Measurements from ENCODE around the gene TCERG1. TPM values are rescaled to one million over a fixed set of nuclear protein-coding genes. Genes with fewer than 3 reads are reported as not detected.

TCERG1 gene
- 100 to 1,000 TPM; 125 to 129 TPM for total RNA-seq

DNA sequence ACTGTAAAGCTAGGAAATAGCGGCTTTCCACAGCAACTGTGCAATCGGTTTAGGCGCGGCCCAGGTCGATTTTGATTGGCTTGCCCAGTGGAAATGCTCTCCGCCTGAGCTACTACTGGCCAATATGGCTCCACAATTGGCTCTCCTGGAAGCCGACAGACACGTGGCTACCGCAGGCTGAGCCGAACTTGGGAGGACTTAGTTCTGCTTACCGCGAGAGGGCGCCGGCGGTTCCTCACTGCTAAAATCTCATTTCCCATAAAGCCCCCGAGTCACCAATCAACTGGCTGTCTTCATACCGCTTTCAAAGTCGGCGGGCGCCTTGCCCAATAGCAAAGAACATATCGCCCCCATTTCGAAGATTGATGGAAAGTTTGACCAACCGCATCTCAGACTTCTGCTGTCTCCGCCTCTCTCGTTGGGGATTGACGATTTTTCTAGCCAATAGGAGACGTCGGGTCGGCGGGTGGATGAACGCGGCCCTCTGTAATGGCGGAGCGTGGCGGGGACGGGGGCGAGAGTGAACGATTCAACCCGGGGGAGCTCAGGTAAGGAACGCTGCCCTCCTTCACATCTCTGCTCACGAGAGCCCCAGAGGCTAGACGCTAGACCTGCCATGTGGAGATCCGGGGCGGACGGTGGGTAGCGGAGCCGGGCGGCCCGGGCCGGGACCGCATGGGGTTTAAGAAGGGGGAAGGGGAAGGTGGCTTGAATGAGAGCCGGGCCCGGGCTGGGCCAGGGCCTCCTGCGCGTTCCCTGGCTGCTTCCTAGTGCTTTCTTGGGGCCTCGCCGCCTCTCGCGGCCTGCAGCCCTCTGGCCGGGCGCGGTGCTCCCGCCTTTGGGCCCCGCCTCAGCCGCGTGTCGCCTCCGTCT is at the start of gene TCERG1:
Gene TCERG1, plus strand, starts transcription at position 473 of the 873 bp plus-strand sequence. Its CDS starts 17 bp downstream, at position 490.
- DNase-seq (ENCODE audit: low spot score in 2 of 2): peak; percentile 95 to 99
- peaks cover 16 to 23% of the 10 kb centered on the region in 2 donors for H3K36me3 Mint-ChIP-seq
- peak within 1 kb of the TSS; percentile 100 for H3K27ac Mint-ChIP-seq
- peak; percentile 90 to 95 for ATAC-seq
- no peaks in the 10 kb centered on the region for H3K9me3 Mint-ChIP-seq

- DNase-seq (ENCODE audit: low spot score in 2 of 2) (no peak), ATAC-seq (no peak)
- Mint-ChIP-seq H3K27ac (no peak overlapping the region), H3K36me3 (no peaks in the 10 kb centered on the region), H3K9me3 (no peaks in the 10 kb centered on the region)
Measured at GRCh38 chr5:146398826-146399225, 48.3 kb upstream of the TCERG1 start.

GRCh38 chr5:146399481-146399880 is 47.7 kb upstream of the TCERG1 start:
- ATAC-seq (no peak), DNase-seq (ENCODE audit: low spot score in 2 of 2) (no peak)
- no peaks in the 10 kb centered on the region for H3K9me3 Mint-ChIP-seq
- H3K27ac Mint-ChIP-seq: no peak overlapping the region
- H3K36me3 Mint-ChIP-seq: no peaks in the 10 kb centered on the region

GRCh38 chr5:146400201-146400600 is 46.9 kb upstream of the TCERG1 start:
- H3K27ac Mint-ChIP-seq: no peak overlapping the region
- no peaks in the 10 kb centered on the region for H3K36me3 Mint-ChIP-seq
- DNase-seq (ENCODE audit: low spot score in 2 of 2) (no peak), ATAC-seq (no peak)
- H3K9me3 Mint-ChIP-seq: no peaks in the 10 kb centered on the region

GRCh38 chr5:146401021-146401420 is 46.1 kb upstream of the TCERG1 start:
- no peak overlapping the region for H3K27ac Mint-ChIP-seq
- ATAC-seq: no peak
- H3K36me3 Mint-ChIP-seq: no peaks in the 10 kb centered on the region
- no peaks in the 10 kb centered on the region for H3K9me3 Mint-ChIP-seq
- DNase-seq (ENCODE audit: low spot score in 2 of 2): no peak

DNA sequence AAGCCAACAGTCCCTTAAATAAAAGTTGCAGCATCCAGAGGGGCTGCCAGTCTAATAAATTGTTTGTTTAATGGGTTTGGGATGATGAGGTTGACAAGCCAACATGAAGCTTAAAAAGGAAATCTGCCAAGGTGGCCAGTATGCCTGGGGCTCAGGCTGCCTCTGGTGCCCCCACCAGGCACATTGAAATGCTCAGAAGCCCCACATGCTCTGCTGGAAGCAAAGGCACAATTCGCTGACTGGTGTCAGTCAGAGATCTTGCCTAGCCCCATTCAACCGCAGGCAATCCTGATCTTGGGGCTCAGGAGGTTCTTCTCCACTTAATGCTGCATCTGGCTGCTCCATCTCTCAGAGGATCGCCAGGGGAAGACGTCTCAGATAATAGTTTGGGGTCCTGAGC is 44.2 kb upstream of the TCERG1 start:
- ATAC-seq: no peak
- no peaks in the 10 kb centered on the region for H3K9me3 Mint-ChIP-seq
- no peak for DNase-seq (ENCODE audit: low spot score in 2 of 2)

DNA sequence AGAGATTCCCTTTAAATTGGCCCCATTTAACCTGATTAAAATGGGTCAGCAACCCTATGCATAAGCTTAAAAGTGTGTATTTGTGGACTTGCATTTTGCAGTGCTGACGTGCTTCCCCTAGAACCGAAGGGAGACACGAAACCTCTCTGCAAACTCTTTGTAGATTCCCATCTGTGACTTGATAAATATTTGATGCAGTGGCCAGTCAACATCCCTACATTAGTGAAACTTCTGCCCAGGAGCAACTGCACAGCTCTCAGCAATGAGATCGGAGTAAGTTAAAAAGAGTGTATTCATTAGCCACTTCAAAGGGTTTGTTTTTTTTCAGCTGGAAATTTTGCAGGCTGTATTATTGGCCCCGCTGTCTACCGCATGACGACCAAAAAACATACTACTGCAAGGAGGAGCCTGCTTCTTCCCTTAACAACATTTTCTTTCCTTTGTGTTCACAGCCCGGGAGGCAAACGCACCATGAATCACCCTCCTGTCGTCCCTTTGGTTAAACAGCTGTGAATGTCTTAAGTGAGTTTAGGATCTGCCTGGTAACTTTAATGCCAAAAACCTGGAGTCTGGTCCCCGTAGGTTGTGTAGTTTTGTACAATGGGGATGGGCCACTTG is 38.0 kb upstream of the TCERG1 start:
- no peak overlapping the region for H3K27ac Mint-ChIP-seq
- no peaks in the 10 kb centered on the region for H3K9me3 Mint-ChIP-seq
- no peaks in the 10 kb centered on the region for H3K36me3 Mint-ChIP-seq
- no peak for ATAC-seq
- DNase-seq (ENCODE audit: low spot score in 2 of 2): no peak

More for the DNA sequence above, 44.2 kb upstream of the TCERG1 start:
- Mint-ChIP-seq H3K36me3 (no peaks in the 10 kb centered on the region), H3K27ac (no peak overlapping the region)

DNA sequence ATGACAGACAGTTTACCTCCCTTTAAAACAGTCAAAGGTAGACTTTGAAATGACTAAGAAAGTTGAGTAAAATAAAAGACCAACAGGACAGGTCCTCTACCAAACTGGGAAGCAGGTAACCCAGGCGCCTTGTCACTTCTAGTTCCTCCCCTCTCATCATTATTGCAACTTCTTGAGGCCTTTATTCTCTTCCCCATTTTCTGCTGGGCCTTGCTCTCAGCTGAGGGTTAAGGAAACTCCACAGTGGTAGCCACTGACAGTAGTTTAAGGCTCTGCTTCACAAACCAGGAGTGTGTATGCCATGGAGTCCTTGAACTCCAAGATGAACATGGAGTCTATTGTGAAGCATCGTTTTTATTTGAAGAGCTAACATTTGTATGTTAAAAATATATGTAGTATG is 36.9 kb upstream of the TCERG1 start:
- DNase-seq (ENCODE audit: low spot score in 2 of 2) (no peak), ATAC-seq (no peak)
- H3K9me3 Mint-ChIP-seq: no peaks in the 10 kb centered on the region
- no peak overlapping the region for H3K27ac Mint-ChIP-seq
- no peaks in the 10 kb centered on the region for H3K36me3 Mint-ChIP-seq

DNA sequence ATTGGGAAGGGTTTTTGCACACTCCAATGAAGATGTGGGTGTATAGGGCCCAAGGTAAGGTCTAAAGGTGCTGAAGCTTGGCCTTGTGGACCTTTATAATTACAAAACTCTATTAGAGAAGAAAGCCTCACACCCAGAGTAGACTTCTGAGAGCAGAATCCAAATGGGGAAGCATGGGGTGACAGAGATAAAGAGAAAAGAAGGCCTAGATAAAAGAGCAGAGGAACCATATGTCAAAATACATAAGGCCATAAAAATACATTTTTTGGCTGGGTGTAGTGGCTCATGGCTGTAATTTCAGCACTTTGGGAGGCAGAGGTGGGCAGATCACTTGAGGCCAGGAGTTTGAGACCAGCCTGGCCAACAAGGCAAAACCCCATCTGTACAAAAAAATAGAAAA is 27.4 kb upstream of the TCERG1 start:
- DNase-seq (ENCODE audit: low spot score in 2 of 2) (no peak), ATAC-seq (no peak)
- no peaks in the 10 kb centered on the region for H3K36me3 Mint-ChIP-seq
- no peaks in the 10 kb centered on the region for H3K9me3 Mint-ChIP-seq
- H3K27ac Mint-ChIP-seq: no peak overlapping the region

- Mint-ChIP-seq H3K9me3 (no peaks in the 10 kb centered on the region), H3K36me3 (no peaks in the 10 kb centered on the region), H3K27ac (no peak overlapping the region)
- no peak for DNase-seq (ENCODE audit: low spot score in 2 of 2)
- ATAC-seq: no peak
Measured at GRCh38 chr5:146425023-146425422, 22.1 kb upstream of the TCERG1 start.

GRCh38 chr5:146426305-146426704 is 20.8 kb upstream of the TCERG1 start:
- H3K9me3 Mint-ChIP-seq: no peaks in the 10 kb centered on the region
- DNase-seq (ENCODE audit: low spot score in 2 of 2): no peak
- no peak overlapping the region for H3K27ac Mint-ChIP-seq
- no peaks in the 10 kb centered on the region for H3K36me3 Mint-ChIP-seq
- ATAC-seq: no peak

- Mint-ChIP-seq H3K27ac (no peak overlapping the region), H3K36me3 (no peaks in the 10 kb centered on the region), H3K9me3 (no peaks in the 10 kb centered on the region)
- DNase-seq (ENCODE audit: low spot score in 2 of 2) (no peak), ATAC-seq (peak; percentile 45 to 60)
Measured at GRCh38 chr5:146426853-146427618, 20.1 kb upstream of the TCERG1 start.

DNA sequence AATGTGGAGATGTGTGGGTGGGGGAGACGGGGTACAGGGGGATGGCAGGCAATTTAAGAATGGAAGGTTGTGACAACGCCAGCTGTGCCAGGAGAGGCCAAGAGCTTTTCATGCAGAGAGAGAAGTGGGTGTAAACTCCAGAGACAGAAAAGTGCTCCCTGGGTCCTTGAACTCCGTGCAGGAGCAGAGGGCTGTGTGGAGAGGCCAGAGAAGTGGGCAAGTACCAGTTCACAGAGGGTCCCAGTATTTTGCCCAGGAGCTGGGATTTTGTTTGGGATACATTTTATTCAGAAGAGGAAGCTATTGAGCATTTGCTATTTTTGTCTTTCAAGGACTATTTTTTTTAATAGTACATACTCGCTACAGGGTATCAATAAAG is 19.5 kb upstream of the TCERG1 start:
- no peak for ATAC-seq
- H3K27ac Mint-ChIP-seq: no peak overlapping the region
- no peaks in the 10 kb centered on the region for H3K36me3 Mint-ChIP-seq
- DNase-seq (ENCODE audit: low spot score in 2 of 2): no peak
- no peaks in the 10 kb centered on the region for H3K9me3 Mint-ChIP-seq

DNA sequence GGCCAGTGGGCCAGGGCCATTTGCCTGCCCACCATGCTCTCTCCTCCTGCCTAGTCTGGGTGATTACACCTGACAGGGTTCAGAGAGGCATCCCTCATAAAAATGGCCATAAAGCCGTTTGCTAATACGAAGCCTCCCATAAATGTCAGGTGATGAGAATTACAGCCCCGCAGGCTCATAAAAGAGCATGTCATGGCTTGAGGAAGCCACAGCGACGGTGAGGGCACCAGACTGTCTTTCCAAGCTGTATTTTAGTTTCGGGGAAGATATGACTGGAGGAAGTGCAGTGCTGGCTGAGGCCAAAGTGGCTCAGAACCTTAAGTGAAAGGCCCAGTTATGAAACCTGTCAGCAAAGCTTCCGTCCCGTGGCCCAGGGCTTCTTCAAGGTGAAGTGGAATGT is 18.5 kb upstream of the TCERG1 start:
- Mint-ChIP-seq H3K27ac (no peak overlapping the region), H3K36me3 (no peaks in the 10 kb centered on the region), H3K9me3 (no peaks in the 10 kb centered on the region)
- ATAC-seq (no peak), DNase-seq (ENCODE audit: low spot score in 2 of 2) (no peak)

DNA sequence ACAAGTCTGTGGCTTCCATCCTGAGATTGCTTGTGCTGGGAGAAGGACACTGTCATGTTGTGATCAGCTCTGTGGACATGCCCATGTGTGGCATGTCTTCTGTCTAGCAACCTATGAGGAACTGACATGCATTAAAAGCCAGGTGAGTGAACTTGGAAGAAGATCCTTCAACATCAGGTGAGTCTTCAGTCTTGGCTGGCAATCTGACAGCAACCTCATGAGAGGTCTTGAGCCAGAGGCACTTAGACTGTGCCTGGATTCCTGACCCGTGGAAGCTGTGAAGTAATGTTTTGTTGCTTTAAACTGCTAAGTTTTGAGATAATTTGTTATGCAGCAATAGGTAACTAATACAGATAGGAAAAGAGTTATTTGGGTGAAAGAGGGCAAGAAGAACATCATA is 6.8 kb upstream of the TCERG1 start:
- no peak for ATAC-seq
- H3K9me3 Mint-ChIP-seq: no peaks in the 10 kb centered on the region
- H3K36me3 Mint-ChIP-seq: no peaks in the 10 kb centered on the region
- no peak overlapping the region for H3K27ac Mint-ChIP-seq
- DNase-seq (ENCODE audit: low spot score in 2 of 2): no peak

DNA sequence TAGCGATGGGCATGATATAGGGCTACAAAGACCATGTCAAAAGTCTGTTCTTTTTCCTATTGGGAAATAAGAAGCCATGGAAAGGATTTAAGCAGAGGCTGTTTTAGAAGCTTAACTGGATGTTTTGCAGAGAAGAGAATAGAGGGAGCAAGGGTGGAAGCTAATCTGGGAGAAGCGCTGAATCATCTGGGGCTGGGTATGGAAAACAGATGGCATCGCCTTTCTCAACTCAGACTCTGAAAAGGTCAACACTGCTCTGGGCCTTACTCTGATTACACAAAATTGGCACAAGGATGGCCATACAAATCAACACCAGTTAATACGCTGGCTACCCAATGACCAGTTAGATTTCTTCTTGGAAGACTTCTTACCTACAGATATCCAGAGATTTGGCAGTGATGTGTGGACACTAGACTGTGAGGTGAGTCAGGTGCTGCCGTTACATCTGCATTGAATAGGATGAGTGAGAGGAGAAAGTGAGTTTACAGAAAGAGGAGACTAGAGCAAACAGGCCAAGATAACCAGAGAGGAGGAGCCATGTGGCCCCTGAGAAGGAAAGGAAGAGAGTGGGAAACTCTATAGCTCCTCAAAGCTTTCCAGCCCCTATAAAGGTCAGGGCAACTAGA is 6.2 kb upstream of the TCERG1 start:
- DNase-seq (ENCODE audit: low spot score in 2 of 2): no peak
- Mint-ChIP-seq H3K27ac (no peak overlapping the region), H3K9me3 (no peaks in the 10 kb centered on the region), H3K36me3 (no peaks in the 10 kb centered on the region)
- ATAC-seq: no peak

DNA sequence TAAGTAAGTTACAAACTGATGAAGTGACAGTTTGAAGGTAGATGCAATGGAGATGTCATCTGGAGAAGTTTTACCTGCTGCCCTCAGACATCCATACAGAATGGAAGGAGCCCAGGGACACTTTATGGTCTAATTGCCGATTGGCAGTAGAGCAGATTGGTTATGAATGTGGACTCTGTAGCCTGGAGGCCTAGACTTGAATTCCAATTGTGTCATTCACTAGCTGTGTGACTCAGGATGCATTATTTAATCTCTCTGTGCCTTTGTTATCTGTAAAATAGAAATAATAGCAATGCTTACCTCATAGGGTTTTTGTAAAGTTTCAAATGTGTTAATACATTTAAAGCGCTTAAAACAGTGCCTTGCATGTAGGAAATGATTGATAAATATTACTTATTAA is 5.2 kb upstream of the TCERG1 start:
- no peak for DNase-seq (ENCODE audit: low spot score in 2 of 2)
- no peak overlapping the region for H3K27ac Mint-ChIP-seq
- ATAC-seq: no peak
- no peaks in the 10 kb centered on the region for H3K36me3 Mint-ChIP-seq
- no peaks in the 10 kb centered on the region for H3K9me3 Mint-ChIP-seq

Data from activated naive CD4-positive, alpha-beta T cell treated with anti-CD3 and anti-CD28 coated beads, Interleukin-2, amount 50 U/mL, for 72 hours (primary cell).